ENCODE results near the gene TMEM125. TPM values are rescaled to one million over a fixed set of nuclear protein-coding genes. Genes with fewer than 3 reads are reported as not detected.

The TMEM125 gene
- total and polyA plus RNA-seq, 2 of the 4 experiments (the other 2 are of a cell fraction) = under 0.01 to 0.03 TPM

DNA sequence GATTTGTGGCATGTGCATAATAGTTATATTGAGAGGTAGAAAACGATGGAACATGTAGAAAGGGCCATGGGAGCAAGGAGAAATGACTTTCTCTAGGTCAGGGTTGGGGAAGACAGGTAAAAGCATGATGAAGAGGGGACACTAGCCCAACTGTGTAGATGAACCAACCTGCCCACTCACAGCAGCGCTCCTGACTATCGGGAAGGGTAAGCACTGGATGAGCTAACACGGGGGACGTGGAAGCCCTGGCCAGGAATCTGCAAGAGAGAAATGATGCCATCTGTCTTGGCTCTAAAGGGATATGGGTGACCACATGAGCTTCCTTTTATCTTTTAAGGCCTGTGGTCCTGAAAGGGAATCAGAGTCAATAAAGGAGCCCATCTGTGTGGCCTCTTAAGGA is 36.2 kb upstream of the TMEM125 start:
- Histone ChIP-seq H3K9me1 (ENCODE audit: insufficient read depth, low read length) (peaks cover 7% of the 10 kb centered on the region), H3K4ac (ENCODE audit: low read depth, low read length) (no peak overlapping the region), H3K14ac (replicated peaks; ENCODE audit: low read depth, low read length) (no peak overlapping the region), H2AFZ (replicated peaks; ENCODE audit: low read length, poor library complexity) (no peak overlapping the region), H3K23ac (ENCODE audit: low read depth, low read length) (no peak overlapping the region), H3K27me3 (ENCODE audit: control insufficient read depth, insufficient read depth, low read length) (no peaks in the 10 kb centered on the region), H3K56ac (ENCODE audit: extremely low read depth, insufficient read depth, low read length) (no peak overlapping the region), H4K5ac (ENCODE audit: low read depth, low read length) (no peak overlapping the region), H3K4me2 (ENCODE audit: low read depth, low read length) (no peak overlapping the region), H4K91ac (ENCODE audit: insufficient read depth, low read depth, low read length) (peak overlapping the region; percentile 9; the same call in 1 of the 2 replicates), H3K18ac (ENCODE audit: low read depth, low read length) (no peak overlapping the region), H2BK20ac (ENCODE audit: low read depth, low read length) (0 out of 2 replicates have a peak overlapping the region, but pooled peaks have one; percentile 6), H3K4me3 (ENCODE audit: insufficient read depth, low read depth, low read length) (no peak overlapping the region), H2BK5ac (ENCODE audit: low read depth, low read length, poor library complexity, severe bottlenecking) (no peak overlapping the region), H3K36me3 (ENCODE audit: control insufficient read depth, insufficient read depth, low read length) (no peaks in the 10 kb centered on the region), H2BK120ac (ENCODE audit: low read depth, low read length) (no peak overlapping the region), H2AK5ac (ENCODE audit: low read depth, low read length) (peak overlapping the region; percentile 39; the same call in 1 of the 2 replicates), H2AK9ac (replicated peaks; ENCODE audit: low read depth, low read length, poor library complexity) (no peak overlapping the region), H3K79me1 (ENCODE audit: low read depth in 1 of 2, low read length in 2 of 2) (0 out of 4 replicates have a peak, but pooled peaks cover 0 to 5% of the 10 kb centered on the region in 2 experiments), H3K9ac (ENCODE audit: low read depth, low read length) (no peak overlapping the region), H3K4me1 (ENCODE audit: control insufficient read depth, insufficient read depth, low read length) (peaks cover 28% of the 10 kb centered on the region), H4K8ac (ENCODE audit: low read depth in 2 of 2, low read length in 2 of 2) (no peak overlapping the region), H3K9me3 (ENCODE audit: control insufficient read depth, insufficient read depth, low read length) (no peaks in the 10 kb centered on the region), H2BK15ac (ENCODE audit: low read depth, low read length) (no peak overlapping the region), H4K20me1 (ENCODE audit: insufficient read depth, low read length) (no peaks in the 10 kb centered on the region), H3K27ac (ENCODE audit: insufficient read depth, low read length) (no peak overlapping the region)
- dilution Hi-C loops (cut with HindIII; ENCODE audit: low sequenced_read_pairs, unreplicated experiment) = no loop called here
- POLR2A ChIA-PET (ENCODE audit: unreplicated experiment) = no interaction called here
- no peak for ATAC-seq (ENCODE audit: low read depth)
- in situ Hi-C loops (cut with MboI; ENCODE audit: low sequenced_read_pairs) = loop anchor here (10.0 kb wide), 1 partner anchor 121 kb away; the partner anchor contains the start of gene CDC20
- 60% methylated on average over 1 of the region's 5 CpGs; no CpG with 5 or more reads in 1 of the 2 experiments for WGBS, 2 experiments (ENCODE audit: extremely low coverage in 2 of 2, insufficient read length in 1 of 2)
- no TSS peak for BruUV-seq (replicated peaks)
- no peak for DNase-seq
- CTCF ChIA-PET = no interaction called here
- intact Hi-C loops (cut with micrococcal nuclease) = no loop called here
- TF ChIP-seq CEBPB (IDR thresholded peaks at IDR 0.05; ENCODE audit: low read depth, low read length) = no peak
- no peak for TF ChIP-seq FOS (IDR thresholded peaks at IDR 0.05; ENCODE audit: low read depth, low read length)
- TF ChIP-seq RAD21 (IDR thresholded peaks at IDR 0.05; ENCODE audit: low read length) = no peak

Data from IMR-90 (cell line).